K562 (cell line): ENCODE results near the gene YAF2. TPM values are rescaled to one million over a fixed set of nuclear protein-coding genes. Genes with fewer than 3 reads are reported as not detected.

Experiments
- ETS2 ChIP-seq: IDR thresholded peaks from 2 replicates; pipeline ENCODE4 v1.6.1; 2016; ENCODE audit warnings: borderline replicate concordance, missing genetic modification characterization, mild to moderate bottlenecking, moderate library complexity, missing compliant biosample characterization; ENCODE audit not compliant: poor library complexity, severe bottlenecking
- HDGF ChIP-seq: fragments of 450-650 bp; IDR thresholded peaks from 2 replicates; pipeline ENCODE4 v1.6.1; 2016
- HMG20B ChIP-seq: fragments of 250-450 bp; sonication (Bioruptor Pico); IDR thresholded peaks from 2 replicates; pipeline ENCODE4 v1.5.0; 2021; ENCODE audit warnings: mild to moderate bottlenecking
- KHSRP ChIP-seq: fragments of 450-650 bp; IDR thresholded peaks from 2 replicates; pipeline ENCODE4 v1.6.1; 2017
- MAFF ChIP-seq: IDR thresholded peaks from 2 replicates; pipeline ENCODE4 v1.6.1; 2012; ENCODE audit warnings: low read length, improper control_type of control experiment
- NFE2 ChIP-seq: IDR thresholded peaks from 2 replicates; pipeline ENCODE4 v1.6.1; 2014; ENCODE audit warnings: antibody characterized with exemption, low read depth
- SAFB ChIP-seq: fragments of 200-400 bp; formaldehyde crosslinking; IDR thresholded peaks from 2 replicates; pipeline ENCODE4 v1.6.1; 2017; ENCODE audit warnings: low read depth, low read length, borderline replicate concordance
- SP1 ChIP-seq: sonication (generic); formaldehyde crosslinking; IDR thresholded peaks from 2 replicates; pipeline ENCODE4 v1.8.1; 2022; ENCODE audit warnings: mild to moderate bottlenecking, missing genetic modification reagents
- ZBTB8A ChIP-seq: fragments of 450-650 bp; IDR thresholded peaks from 2 replicates; pipeline ENCODE4 v1.6.1; 2018; ENCODE audit warnings: mild to moderate bottlenecking, moderate library complexity; ENCODE audit not compliant: partially characterized antibody
- ZNF75A ChIP-seq: fragments of 450-650 bp; formaldehyde crosslinking; IDR thresholded peaks from 2 replicates; pipeline ENCODE4 v1.4.0; 2020; ENCODE audit warnings: mild to moderate bottlenecking
- polyA plus RNA-seq, 8 experiments: library from polyadenylated mRNA; depleted of rRNA in 4 of 8; stranded (reverse) in 5 of 8; unstranded in 3 of 8; fragments of >200 nt; fragmentation: Nextera tagmentation in 2 of 8; fragmentation: Illumina TruSeq in 1 of 8; extraction: Ambion mirVana in 2 of 8; extraction: Trizol in 1 of 8; gene quantifications; 2 replicates each; pipeline versions ENCODE4 v1.2.1 to v1.2.3, GENCODE V29; 2011 to 2014; ENCODE audit warnings: inconsistent platforms in 1 of 8, missing spikeins in 1 of 8
- total RNA-seq, 7 experiments: library from RNA; depleted of rRNA in 6 of 7; stranded (reverse); fragments of >200 nt in 6 of 7; fragmentation: Illumina TruSeq in 2 of 7; extraction: Trizol in 2 of 7; gene quantifications; 2 replicates each; pipeline versions ENCODE4 v1.2.1 to v1.2.3, GENCODE V29; 2011 to 2021; ENCODE audit warnings: low replicate concordance in 1 of 7
- TF ChIP-seq, protein P1 (sequence below), 3 experiments: IDR thresholded peaks in 2 of 3; conservative IDR thresholded peaks in 1 of 3; 2 replicates each; pipeline ENCODE4 v1.5.1; 2011 to 2012; ENCODE audit warnings: low read length in 3 of 3, mild to moderate bottlenecking in 3 of 3, control low read depth in 2 of 3, improper control_type of control experiment in 1 of 3, inconsistent platforms in 1 of 3, low read depth in 1 of 3, mixed read lengths in 1 of 3, moderate library complexity in 1 of 3; ENCODE audit not compliant: insufficient read depth in 2 of 3
- TF ChIP-seq, protein P2 (sequence below): sonication (generic); formaldehyde crosslinking; IDR thresholded peaks from 2 replicates; pipeline ENCODE4 v1.8.0; 2023; ENCODE audit warnings: mild to moderate bottlenecking, missing genetic modification reagents
- TF ChIP-seq, protein P3 (sequence below), 3 experiments: fragments of 200-800 bp in 1 of 3; fragments of 250-450 bp in 1 of 3; fragments of 450-650 bp in 1 of 3; sonication (Bioruptor Pico) in 1 of 3; sonication (Bioruptor generic) in 1 of 3; formaldehyde crosslinking in 1 of 3; IDR thresholded peaks; 2 replicates each; pipeline versions ENCODE4 v1.6.1 to v1.8.0; 2016 to 2022; ENCODE audit warnings: mild to moderate bottlenecking in 2 of 3, missing genetic modification characterization in 2 of 3, missing compliant biosample characterization in 1 of 3, moderate library complexity in 1 of 3

The YAF2 gene
- total and polyA plus RNA-seq, 9 of the 15 experiments (the other 6 are each of a cell fraction or from before 2014, with no cell fraction given), result 10.6 to 26.4 (median 21.3) TPM

DNA sequence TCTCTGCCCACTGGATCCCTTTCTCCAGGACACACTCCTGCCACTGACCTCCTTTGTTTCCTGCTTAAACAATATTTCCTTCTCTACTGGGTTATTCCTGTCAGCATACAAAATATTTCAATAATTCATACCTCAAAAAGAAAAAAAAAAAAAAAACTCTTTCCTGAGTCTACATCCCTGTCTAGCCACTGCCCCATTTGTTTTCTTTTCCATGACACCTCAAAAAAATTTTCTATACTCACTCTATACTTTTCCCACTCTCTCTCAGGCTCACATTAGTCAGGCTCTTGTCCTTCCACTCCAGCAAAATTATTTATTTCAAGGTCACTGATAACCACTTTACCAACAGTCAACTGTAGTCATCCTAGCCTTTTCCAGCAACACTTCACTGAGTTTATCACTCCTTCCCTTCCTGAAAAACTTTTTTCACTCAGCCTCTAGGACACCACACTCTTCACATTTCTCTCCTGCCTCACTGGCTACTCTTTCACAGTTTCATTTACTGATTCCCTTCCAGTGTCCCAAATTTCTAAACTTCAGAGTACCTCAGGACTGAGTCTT, 64.0 kb downstream of the YAF2 start (continued):
- TF ChIP-seq, protein P1, sequence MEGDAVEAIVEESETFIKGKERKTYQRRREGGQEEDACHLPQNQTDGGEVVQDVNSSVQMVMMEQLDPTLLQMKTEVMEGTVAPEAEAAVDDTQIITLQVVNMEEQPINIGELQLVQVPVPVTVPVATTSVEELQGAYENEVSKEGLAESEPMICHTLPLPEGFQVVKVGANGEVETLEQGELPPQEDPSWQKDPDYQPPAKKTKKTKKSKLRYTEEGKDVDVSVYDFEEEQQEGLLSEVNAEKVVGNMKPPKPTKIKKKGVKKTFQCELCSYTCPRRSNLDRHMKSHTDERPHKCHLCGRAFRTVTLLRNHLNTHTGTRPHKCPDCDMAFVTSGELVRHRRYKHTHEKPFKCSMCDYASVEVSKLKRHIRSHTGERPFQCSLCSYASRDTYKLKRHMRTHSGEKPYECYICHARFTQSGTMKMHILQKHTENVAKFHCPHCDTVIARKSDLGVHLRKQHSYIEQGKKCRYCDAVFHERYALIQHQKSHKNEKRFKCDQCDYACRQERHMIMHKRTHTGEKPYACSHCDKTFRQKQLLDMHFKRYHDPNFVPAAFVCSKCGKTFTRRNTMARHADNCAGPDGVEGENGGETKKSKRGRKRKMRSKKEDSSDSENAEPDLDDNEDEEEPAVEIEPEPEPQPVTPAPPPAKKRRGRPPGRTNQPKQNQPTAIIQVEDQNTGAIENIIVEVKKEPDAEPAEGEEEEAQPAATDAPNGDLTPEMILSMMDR (IDR thresholded peaks at IDR 0.05 in 2 of 3, conservative IDR thresholded peaks at IDR 0.05 in 1 of 3; ENCODE audit: insufficient read depth in 2 of 3, low read depth in 1 of 3, low read length in 3 of 3), result no peak
- TF ChIP-seq SAFB (no peak), SP1 (CRISPR knock-in tag) (no peak), ZNF75A (CRISPR knock-in tag) (no peak), KHSRP (no peak), HDGF (no peak), MAFF (no peak), HMG20B (CRISPR knock-in tag) (no peak), ETS2 (tag) (no peak), ZBTB8A (no peak), NFE2 (no peak)
- TF ChIP-seq, protein P2, sequence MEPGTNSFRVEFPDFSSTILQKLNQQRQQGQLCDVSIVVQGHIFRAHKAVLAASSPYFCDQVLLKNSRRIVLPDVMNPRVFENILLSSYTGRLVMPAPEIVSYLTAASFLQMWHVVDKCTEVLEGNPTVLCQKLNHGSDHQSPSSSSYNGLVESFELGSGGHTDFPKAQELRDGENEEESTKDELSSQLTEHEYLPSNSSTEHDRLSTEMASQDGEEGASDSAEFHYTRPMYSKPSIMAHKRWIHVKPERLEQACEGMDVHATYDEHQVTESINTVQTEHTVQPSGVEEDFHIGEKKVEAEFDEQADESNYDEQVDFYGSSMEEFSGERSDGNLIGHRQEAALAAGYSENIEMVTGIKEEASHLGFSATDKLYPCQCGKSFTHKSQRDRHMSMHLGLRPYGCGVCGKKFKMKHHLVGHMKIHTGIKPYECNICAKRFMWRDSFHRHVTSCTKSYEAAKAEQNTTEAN, result no peak
- TF ChIP-seq, protein P3, sequence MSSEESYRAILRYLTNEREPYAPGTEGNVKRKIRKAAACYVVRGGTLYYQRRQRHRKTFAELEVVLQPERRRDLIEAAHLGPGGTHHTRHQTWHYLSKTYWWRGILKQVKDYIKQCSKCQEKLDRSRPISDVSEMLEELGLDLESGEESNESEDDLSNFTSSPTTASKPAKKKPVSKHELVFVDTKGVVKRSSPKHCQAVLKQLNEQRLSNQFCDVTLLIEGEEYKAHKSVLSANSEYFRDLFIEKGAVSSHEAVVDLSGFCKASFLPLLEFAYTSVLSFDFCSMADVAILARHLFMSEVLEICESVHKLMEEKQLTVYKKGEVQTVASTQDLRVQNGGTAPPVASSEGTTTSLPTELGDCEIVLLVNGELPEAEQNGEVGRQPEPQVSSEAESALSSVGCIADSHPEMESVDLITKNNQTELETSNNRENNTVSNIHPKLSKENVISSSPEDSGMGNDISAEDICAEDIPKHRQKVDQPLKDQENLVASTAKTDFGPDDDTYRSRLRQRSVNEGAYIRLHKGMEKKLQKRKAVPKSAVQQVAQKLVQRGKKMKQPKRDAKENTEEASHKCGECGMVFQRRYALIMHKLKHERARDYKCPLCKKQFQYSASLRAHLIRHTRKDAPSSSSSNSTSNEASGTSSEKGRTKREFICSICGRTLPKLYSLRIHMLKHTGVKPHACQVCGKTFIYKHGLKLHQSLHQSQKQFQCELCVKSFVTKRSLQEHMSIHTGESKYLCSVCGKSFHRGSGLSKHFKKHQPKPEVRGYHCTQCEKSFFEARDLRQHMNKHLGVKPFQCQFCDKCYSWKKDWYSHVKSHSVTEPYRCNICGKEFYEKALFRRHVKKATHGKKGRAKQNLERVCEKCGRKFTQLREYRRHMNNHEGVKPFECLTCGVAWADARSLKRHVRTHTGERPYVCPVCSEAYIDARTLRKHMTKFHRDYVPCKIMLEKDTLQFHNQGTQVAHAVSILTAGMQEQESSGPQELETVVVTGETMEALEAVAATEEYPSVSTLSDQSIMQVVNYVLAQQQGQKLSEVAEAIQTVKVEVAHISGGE (CRISPR knock-in tag; IDR thresholded peaks at IDR 0.05), result no peak
